ENCODE results near the gene TACC3. TPM values are rescaled to one million over a fixed set of nuclear protein-coding genes. Genes with fewer than 3 reads are reported as not detected.

TACC3 gene
- total RNA-seq, 1 experiment from 2014 or later, result 54.0 TPM

Other genes starting within 250 kb of the TACC3 start
- gene FAM53A, start 37.2 kb upstream of the TACC3 start, total RNA-seq (2014; rRNA removed; shearing (Covaris generic)), result 7.4 and 24.5 TPM in 2 replicates
- gene SLBP, start 9.2 kb upstream of the TACC3 start, total RNA-seq (2014; rRNA removed; shearing (Covaris generic)), result 75.3 and 82.2 TPM in 2 replicates
- gene TMEM129, start 198 bp upstream of the TACC3 start, total RNA-seq (2014; rRNA removed; shearing (Covaris generic)), result 69.7 and 86.0 TPM in 2 replicates
- gene FGFR3, start 71.8 kb downstream of the TACC3 start, total RNA-seq (2014; rRNA removed; shearing (Covaris generic)), result 37.5 and 43.6 TPM in 2 replicates
- gene LETM1, start 134.6 kb downstream of the TACC3 start, total RNA-seq (2014; rRNA removed; shearing (Covaris generic)), result 68.8 and 80.5 TPM in 2 replicates
- 89.5 and 92.4 TPM in 2 replicates for gene NSD2, start 149.9 kb downstream of the TACC3 start, total RNA-seq (2014; rRNA removed; shearing (Covaris generic))